Bronchial epithelial cell (primary cell): ENCODE data around the gene KCNC1. TPM values are rescaled to one million over a fixed set of nuclear protein-coding genes. Genes with fewer than 3 reads are reported as not detected.

Experiments
- DNase-seq: peaks from one replicate; pipeline ENCODE4 v3.0.0-alpha.2; 2010; ENCODE audit warnings: low read depth
- FAIRE-seq: peaks from 2 replicates; lab custom pipeline; 2011; peaks lifted over from hg19 to GRCh38; lab: Jason Lieb, UNC
- H3K27me3 ChIP-seq: 2 replicates; pipeline ENCODE4 v1.5.1; 2011; ENCODE audit warnings: low read length; ENCODE audit not compliant: control insufficient read depth, insufficient read depth
- H3K36me3 ChIP-seq: 2 replicates; pipeline ENCODE4 v1.5.1; 2011; ENCODE audit warnings: low read length; ENCODE audit not compliant: control insufficient read depth, insufficient read depth
- H3K4me3 ChIP-seq: 2 replicates; pipeline ENCODE4 v1.5.1; 2011; ENCODE audit warnings: mild to moderate bottlenecking, low read depth, low read length, control low read depth
- CTCF ChIP-seq: IDR thresholded peaks from 2 replicates; pipeline ENCODE4 v1.5.1; 2011; ENCODE audit warnings: mild to moderate bottlenecking, moderate library complexity, low read length, control low read depth, inconsistent platforms; ENCODE audit not compliant: insufficient read depth, severe bottlenecking
- total RNA-seq: library from RNA; depleted of rRNA; stranded (reverse); fragments of >200 nt; gene quantifications from 2 replicates; pipeline ENCODE4 v1.2.1, GENCODE V29; 2014

Gene KCNC1
- total RNA-seq, 1 donor from 2014 or later, result not detected

- H3K36me3 ChIP-seq, result no peaks in the 10 kb centered on the region
- TF ChIP-seq CTCF, result no peak
- no peaks in the 10 kb centered on the region for H3K27me3 ChIP-seq
- FAIRE-seq (no peak), DNase-seq (no peak)
- H3K4me3 ChIP-seq, result no peak overlapping the region
Measured at GRCh38 chr11:17765356-17766072, 30.9 kb downstream of the KCNC1 start.

GRCh38 chr11:17766073-17766359 is 31.4 kb downstream of the KCNC1 start:
- DNase-seq, result no peak
- no peak for TF ChIP-seq CTCF
- peak; percentile 90 for FAIRE-seq
- H3K27me3 ChIP-seq, result no peaks in the 10 kb centered on the region
- H3K36me3 ChIP-seq, result no peaks in the 10 kb centered on the region
- no peak overlapping the region for H3K4me3 ChIP-seq

GRCh38 chr11:17766590-17766989 is 32.0 kb downstream of the KCNC1 start:
- Histone ChIP-seq H3K4me3 (no peak overlapping the region), H3K27me3 (no peaks in the 10 kb centered on the region), H3K36me3 (no peaks in the 10 kb centered on the region)
- DNase-seq (no peak), FAIRE-seq (peak; percentile 77)
- peak; percentile 1 for TF ChIP-seq CTCF

GRCh38 chr11:17767301-17767885 is 32.8 kb downstream of the KCNC1 start:
- no peak for FAIRE-seq
- Histone ChIP-seq H3K4me3 (no peak overlapping the region), H3K27me3 (no peaks in the 10 kb centered on the region), H3K36me3 (no peaks in the 10 kb centered on the region)
- no peak for DNase-seq
- no peak for TF ChIP-seq CTCF

- Histone ChIP-seq H3K36me3 (no peaks in the 10 kb centered on the region), H3K27me3 (no peaks in the 10 kb centered on the region), H3K4me3 (no peak overlapping the region)
- FAIRE-seq, result no peak
- DNase-seq, result no peak
- no peak for TF ChIP-seq CTCF
Measured at GRCh38 chr11:17767914-17768313, 33.3 kb downstream of the KCNC1 start.

GRCh38 chr11:17768547-17768946 is 34.0 kb downstream of the KCNC1 start:
- no peaks in the 10 kb centered on the region for H3K36me3 ChIP-seq
- DNase-seq (no peak), FAIRE-seq (no peak)
- TF ChIP-seq CTCF, result no peak
- no peak overlapping the region for H3K4me3 ChIP-seq
- no peaks in the 10 kb centered on the region for H3K27me3 ChIP-seq
